ENCODE measurements around the gene ST3GAL4.
"Not testable (repeated sequence)": the region's sequence is repeated elsewhere in the genome, so short reads cannot be mapped to it uniquely, and the experiment has no call there.

Gene ST3GAL4, protein sequence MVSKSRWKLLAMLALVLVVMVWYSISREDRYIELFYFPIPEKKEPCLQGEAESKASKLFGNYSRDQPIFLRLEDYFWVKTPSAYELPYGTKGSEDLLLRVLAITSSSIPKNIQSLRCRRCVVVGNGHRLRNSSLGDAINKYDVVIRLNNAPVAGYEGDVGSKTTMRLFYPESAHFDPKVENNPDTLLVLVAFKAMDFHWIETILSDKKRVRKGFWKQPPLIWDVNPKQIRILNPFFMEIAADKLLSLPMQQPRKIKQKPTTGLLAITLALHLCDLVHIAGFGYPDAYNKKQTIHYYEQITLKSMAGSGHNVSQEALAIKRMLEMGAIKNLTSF

DNA sequence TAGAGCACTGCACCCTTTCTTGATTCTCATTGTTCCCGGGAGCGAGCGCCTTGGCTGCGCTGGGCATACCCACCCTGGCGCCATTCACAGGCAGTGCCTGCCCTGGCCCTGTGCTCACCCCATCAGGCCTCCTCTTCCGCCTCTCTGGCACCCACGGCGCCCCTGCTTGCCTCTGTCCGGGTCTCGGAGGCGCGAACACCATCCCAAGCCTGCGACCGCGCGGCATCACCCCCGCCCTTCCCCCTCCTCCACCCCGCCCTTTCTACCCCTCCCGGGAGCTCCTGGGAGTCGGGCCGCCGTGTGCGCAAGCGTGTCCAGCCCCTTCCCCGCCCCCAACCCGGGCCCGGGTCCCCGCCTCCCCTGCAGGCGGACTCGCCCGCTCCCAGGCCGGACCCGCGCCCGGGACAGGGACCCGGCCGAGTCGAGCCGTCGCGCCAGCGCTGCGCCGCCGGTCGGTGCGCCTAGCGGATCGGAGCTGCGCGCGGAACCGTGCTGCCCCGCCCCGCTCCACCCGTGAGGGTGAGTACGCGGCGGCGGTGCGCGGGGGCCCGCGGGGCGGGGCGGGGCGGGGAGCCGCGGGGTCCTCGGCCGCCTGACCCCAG, at the start of gene ST3GAL4:
TSS of gene ST3GAL4 (plus strand) at position 363 of the 602 bp plus-strand sequence. CDS start 50,470 bp downstream, outside the sequence.
- peak; percentile 68 for DNase-seq (ENCODE audit: low spot score)

DNA sequence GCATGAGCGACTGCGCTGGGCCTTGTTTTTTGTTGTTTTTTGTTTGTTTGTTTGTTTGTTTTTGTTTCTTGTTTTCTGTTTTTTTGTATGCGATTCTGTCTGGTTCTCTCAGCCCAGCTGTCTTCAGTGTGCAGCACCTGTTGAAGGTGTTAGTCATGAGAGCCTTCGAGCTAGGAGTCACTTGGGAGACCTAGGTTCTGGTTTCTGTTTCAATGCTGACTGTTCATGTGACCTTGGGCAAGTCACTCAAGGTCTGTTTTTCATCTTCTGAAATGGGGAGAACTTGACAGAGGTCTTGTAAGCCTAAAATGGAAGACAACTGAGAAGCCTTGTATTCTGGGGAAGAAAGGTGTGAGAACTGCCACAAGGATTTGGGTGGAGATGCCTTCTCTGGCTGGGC, 49.8 kb upstream of the ST3GAL4 start:
- peak; percentile 39 for DNase-seq (ENCODE audit: low spot score)

DNA sequence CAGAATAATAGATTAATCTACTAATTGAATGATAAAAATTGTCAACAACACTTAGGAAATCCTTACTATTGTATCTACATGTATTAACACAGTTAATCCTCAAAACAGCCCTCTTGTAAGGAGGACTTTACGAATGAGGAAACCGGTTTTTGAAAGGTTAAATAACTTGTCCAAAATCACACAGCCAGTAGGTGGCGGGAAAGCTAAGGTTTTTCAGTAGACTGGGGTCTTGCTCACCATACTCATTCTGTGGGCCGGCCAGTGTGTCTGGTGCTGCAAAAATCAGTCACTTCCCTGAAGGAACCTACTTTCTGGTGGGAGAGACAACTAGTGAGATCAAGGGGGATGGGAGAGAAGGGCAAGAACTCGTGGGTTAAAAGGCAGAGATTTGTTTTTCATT, 47.8 kb upstream of the ST3GAL4 start:
- no peak for DNase-seq (ENCODE audit: low spot score)

DNA sequence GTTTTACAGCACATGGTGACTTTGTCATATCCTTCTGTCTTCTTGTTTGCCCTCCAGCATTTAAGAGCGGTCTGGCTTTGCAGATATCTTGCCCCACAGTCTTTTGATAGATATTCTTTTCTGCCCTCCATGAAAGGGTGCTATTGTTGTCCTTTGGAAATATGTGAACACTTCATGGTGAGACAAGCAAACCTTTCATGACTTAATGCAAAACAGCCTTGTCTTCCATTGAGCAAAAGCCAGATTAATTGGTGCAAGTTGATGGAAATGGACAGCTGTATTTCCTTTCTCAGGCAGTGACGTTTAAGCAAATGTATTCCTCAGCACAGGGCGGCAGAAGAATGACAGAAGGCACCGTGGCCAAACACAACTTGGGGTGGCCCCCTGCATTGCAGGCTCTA, 47.2 kb upstream of the ST3GAL4 start:
- DNase-seq (ENCODE audit: low spot score), result no peak

DNA sequence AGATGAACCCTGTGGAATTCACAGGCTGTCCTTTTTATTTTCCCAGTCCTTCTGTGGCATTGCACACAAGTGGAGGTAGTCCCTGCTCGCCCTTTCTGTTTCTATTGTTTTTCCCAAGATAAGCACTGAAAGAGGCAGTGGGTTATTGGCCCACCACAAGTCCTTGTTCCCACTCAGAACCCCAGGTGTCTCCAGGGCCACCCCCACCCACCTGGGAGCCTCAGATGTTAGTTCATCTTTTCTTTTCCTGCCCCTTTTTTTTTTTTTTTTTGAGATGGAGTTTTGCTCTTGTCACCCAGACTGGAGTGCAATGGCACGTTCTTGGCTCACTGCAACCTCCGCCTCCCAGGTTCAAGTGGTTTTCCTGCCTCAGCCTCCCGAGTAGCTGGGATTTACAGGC, 46.7 kb upstream of the ST3GAL4 start:
- not testable (repeated sequence) for DNase-seq (ENCODE audit: low spot score)

DNA sequence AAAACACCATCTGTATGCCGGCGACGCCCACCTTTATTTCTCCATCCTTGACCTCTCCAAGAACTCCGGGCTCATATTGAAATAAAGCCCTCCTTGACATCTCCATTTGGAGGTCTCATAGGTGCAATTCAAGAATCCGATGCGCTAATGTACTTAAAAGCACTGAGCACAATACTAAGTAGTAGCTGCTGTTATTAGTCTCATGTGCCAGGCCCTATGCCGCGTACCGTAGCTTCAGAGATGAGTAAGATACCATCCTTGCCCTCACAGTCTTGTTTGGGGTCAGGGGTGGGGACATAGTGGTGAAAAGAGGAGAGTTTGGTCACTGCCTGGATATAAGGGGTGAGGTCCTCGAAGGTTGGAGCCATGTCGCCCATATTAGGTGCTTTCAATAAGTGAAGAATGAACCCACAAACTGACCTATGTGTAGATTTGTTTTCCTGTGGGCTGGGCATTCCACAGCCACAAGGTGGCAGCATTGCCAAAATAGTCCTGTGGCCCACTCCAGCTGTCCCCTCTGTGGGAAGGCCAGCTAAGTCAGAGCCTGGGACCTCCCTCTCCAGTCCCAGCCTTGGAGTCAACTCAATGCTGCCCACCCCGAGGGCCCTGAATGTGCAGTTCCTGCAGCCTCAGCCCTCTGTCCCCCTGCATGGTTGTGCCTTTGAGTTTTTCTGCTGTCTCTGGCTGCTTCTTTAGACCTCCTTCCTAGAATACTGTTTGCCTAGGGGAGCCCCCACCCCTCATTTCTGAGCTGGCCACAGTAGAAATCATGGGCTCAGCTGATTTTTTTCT, 45.1 kb upstream of the ST3GAL4 start:
- peak; percentile 62 for DNase-seq (ENCODE audit: low spot score)

DNA sequence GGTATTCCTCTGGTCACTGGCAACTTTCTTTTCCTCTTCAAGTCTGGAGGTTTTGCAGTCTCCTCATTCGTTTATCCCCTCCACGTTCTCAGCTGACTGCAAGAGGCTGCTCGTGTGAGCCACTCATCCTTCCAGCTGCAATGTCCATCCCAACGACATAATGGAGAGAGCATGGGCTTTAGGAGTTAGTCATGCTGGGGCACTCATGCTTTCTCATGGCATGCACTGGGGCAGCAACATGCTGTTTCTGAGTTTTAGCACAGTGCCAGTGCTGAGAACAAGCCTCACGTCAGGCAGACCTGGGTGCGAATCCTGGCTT, 44.5 kb upstream of the ST3GAL4 start:
- DNase-seq (ENCODE audit: low spot score), result no peak

DNA sequence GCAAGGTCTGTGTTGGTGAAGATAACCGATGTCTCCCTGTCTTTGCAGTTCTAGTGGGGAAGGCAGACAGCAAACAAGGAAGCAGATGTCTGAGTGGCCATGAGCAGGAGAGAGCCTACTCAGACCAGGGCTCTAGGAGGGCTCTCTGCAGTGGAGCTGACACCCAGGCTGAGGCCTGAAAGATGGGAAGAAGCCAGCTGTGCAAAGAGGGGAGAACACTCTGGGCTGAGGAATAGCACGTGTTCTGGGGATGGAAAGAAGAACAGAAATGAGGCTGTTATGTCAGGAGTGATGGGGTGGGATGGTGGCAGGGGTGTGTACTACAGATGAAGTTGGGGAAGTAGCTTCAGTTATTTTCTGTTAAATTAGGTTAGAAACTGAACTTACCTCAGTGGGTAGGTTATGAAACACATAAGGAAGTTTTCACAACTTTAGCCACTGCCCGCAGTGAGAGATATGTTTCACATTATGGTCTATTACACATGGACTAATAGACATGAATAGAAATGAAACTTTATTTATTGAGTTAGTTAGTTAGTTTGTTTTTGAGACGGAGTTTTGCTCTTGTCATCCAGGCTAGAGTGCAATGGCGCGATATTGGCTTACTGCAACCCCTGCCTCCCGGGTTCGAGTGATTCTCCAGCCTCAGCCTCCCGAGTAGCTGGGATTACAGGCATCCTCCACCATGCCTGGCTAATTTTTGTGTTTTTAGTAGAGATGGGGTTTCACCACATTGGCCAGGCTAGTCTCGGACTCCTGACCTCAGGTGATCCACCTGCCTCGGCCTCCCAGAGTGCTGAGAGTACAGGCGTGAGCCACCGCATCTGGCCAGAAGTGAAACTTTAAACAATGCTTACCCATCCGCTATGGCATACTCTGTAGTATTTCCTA, 43.8 kb upstream of the ST3GAL4 start:
- no peak for DNase-seq (ENCODE audit: low spot score)

DNA sequence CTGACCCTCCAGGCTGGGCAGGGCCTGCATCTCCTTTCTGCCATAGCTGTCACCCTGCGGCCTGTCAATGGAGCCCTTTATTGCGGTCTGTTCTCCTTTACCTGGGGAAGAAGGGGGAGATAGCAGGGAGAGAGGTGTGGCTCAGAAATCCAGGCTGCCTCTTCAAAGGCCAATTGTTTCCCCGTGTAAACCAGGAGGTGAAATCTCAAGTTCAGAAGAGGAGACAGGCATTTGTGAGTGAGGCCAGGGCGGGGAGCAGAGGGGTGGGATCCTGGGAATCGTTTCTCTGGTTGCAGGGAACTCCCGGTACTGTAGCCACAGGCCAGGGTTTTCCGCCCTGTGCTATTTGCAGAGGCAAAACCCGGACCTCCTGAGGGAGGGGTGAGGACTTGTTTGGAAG, 42.5 kb upstream of the ST3GAL4 start:
- no peak for DNase-seq (ENCODE audit: low spot score)

DNA sequence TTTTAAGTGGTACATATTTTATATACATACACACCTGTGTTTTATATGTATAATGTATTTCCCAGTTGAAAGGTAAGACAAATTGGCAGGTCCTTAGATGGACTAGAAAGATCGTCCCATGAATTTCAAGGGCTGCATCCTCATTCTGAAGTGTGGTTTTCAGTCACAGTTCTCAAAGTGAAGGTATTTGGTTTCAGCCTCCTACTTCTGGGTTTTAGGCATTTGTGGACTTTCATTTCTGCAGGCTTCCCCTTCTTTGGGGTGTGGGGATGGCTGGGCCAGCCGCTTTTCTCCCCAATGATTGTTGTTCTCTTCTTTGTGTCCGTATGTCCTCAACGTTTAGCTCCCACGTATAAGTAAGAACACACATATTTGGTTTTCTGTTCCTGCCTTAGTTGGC, 41.7 kb upstream of the ST3GAL4 start:
- no peak for DNase-seq (ENCODE audit: low spot score)

DNA sequence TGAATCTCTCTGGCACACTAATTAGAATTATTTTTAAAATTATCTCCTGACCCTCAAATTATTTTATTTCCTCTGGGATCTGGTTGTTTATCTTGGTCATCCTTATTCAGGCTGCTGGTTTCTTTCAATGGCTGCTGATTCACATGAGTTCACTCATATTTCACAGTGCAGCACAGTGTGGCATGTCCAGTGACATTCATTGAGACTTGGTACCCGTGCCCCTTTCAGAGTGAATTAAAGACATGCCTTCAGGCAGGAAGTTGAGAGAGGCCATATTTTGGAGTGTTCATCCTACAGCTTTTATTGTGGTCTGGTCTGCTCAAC, 38.1 kb upstream of the ST3GAL4 start:
- DNase-seq (ENCODE audit: low spot score), result no peak

DNA sequence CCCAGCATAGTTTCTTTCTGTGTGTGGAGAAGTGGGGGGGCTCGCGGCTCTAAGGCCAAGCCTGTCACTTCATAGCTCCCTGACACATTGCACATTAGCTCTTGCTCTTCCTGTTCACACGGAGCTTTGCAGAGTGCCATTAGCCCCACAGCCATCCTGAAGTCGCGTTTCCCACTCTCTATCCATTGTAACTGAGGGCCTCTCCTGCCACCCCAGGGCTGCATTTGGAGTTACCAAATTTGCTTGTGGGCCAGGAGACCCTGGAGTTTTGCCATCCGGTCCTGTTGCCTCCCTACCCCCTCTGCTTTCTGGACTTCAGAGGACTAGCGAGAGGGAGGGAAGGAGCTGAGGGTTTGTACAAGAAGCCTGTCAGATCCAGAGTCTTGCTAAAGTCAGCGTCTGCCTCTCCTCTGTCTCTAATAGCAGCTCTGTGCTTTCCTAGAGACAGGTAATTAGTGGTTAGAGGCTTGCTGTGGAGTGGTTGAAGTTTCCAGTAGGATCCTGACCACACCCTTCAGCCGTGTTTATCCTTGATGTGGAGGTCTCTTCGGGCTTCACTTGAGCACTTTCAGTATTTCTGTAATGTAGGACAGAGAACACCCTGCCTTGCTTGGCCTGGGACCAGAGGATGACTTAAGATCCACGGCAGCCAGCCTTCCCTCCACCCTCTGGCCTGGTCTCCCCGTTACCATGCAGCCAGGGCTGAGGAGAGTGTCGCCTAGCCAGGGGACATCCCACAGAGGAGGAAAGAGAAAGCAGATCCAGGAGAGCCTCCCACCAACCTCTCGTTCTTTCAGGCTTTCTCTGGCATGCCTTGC, 37.5 kb upstream of the ST3GAL4 start:
- peak; percentile 22 for DNase-seq (ENCODE audit: low spot score)

DNA sequence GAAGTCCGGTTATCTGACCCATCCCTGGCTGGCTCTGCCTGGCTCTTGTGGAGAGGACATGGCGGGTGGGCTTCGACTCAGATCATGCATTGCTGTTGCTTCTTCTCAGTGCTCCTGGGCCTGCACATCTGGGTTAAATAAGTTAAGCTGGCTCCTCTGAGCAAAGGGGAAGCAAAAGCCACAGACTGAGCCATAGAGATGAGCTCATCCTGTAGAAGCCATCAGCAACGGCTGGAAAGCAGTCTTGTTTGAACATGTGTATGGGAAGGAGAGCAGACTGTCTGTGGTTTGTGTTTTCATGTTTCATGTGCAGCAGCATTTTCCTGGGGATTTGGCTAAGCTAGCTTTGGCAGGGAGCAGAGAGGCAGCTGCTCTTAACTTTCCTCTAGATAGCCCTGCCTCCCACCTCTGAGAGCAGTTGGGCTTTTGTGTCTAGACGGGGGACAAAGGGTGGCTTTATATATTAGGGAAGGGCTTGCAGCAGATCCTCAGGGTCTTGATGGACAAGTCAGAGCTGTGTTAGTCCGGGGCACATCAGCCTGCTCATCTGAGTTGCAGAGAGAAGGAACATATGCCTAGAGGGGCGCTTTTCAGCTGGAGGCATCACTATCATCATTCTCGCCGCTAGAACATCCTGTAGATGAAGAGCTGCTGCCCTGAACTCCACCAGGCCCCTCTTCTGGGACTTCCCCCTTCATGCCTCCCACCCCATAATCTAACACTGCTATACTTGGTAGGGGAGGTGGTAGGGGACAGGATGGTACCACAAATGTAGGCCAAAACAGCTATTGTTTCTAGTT, 36.7 kb upstream of the ST3GAL4 start:
- peak; percentile 38 for DNase-seq (ENCODE audit: low spot score)

DNA sequence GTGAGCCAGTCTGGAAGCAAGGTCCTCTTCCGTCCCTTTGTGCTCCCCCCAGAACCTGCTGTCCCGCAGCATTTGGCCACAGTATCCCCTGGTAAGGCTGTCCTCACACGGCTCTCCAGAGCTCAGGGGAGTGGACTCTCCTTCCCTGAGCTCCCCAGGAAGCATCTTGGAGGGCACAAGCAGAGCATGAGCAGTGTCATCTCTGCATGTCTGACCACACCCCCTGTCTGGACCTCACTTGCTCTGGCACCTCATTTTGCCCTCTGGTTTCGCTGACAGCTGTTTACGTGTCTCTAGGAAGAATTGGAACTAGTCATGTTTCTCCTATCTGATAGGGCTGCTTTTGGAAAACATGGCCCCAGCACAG, 36.1 kb upstream of the ST3GAL4 start:
- DNase-seq (ENCODE audit: low spot score), result no peak

DNA sequence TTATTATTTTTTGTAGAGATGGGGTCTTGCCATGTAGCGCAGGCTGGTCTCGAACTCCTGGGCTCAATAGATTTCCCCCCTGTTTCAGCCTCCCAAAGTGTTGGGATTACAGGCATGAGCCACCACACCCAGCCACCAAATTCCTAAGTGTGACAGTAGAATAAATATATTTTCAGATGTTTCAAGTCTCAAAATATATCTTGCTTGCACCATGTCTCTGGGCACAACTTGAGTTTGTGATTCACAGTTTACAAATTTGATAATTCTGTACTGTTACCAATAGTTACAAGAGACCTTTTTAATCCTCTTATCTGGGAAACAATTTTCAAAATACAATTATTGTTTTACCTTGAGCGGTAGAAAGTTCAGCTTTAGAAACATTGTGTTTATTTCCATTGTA, 32.5 kb upstream of the ST3GAL4 start:
- no peak for DNase-seq (ENCODE audit: low spot score)

DNA sequence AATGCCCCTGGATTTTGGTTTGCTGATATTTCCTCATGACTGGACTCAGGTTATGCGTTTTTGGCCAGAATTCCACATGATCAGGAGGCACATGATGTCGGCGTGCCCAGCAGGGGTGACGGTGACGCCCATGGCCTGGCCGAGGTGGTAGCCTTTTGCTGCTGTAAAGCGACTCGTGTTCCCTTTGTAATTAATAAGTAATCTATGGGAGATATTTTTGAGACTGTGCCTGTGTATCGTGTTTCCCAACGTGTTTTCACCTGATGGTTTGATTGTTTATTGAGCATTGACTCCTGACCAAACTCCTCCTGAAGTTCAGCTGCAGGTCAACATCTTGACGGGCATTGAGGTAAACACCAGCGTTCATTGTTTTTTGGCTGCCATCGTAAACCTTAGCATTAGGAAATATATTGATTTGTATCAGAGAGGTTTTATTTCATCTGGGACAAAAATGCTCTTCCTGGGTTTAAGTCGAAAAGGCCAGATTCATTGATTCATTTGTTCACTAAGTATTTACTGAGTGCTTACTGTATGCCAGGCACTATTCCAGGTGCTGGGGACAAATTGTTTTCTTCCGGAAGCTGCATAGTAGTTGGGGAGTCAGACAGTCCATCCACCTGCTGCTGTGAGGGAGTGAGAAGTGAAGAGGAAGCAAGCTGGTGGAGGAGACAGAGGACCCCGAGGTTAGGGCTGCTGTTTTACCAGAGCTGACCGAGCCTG, 28.0 kb upstream of the ST3GAL4 start:
- DNase-seq (ENCODE audit: low spot score), result no peak

DNA sequence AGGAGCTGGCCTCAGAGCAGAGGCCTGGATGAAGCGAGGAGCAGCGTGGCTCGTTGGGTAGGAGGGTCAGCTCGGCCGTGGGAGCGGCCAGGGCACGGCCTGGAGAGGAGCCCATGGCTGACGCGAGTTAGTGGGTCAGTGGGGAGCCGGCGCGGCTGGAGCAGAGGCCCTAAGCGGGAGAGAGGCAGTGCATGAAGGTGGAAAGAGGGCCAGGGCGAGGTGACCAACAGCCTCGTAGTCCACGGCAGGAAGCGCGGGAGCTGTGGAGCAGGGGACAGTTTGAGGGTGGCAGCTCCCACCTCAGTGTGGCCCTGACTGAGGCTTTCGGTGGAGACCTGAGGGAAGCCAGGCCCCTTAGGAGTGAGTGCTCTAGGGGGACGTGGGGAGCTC, 27.5 kb upstream of the ST3GAL4 start:
- DNase-seq (ENCODE audit: low spot score), result no peak

DNA sequence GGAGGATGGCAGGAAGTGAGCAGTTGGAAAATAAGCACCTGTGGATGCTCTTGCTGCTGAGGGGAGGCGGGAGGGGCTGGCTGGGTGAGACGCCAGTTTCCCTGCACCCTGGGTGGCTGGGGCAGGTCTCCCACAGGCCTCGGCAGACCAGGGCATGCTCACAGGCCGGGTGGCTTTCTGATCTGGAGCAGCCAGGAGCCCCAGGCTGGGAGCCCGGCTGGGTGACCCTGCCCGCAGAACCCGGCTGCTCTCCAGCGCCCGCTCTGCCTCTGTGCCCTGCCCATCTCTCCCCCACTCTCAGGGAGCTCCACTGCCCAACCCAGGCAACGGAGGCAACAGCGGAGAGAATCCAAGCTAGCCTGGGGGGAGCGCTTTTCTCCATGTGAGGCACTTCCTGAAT, 27.0 kb upstream of the ST3GAL4 start:
- no peak for DNase-seq (ENCODE audit: low spot score)

DNA sequence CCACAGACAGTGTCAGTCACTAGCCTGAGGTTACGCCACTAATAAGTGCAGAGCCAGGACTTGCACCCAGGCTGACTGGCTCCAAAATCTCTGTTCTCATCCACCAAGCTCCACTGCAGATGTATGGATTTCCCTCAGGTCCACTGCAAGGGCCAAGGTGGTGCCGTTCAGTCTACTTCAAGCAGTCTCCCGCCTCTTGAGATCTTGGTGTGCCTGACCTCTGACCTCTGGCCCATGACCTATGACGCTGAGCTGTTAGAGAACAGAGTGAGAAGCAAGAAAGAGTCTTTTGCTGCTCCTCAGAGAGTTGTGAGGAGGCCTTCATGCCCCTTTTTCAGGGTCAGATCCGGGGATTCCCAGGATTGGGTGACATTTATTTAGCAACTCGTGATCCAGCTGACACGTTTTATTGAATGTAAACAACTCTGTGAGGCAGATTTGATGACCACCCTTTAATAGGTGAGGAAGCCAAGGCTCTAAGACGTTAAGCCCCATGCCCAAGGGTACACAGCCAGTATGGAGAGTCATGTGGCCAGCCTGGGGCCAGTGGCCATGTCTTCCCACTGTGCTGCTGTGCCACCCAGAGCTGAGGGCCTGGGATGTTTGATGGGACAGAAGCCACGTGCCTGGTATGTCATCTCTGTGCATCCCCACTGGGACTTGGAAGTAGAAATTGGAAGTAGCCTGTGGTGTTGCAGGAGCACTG, 26.4 kb upstream of the ST3GAL4 start:
- no peak for DNase-seq (ENCODE audit: low spot score)
